Erythroblast (primary cell): ENCODE results near the gene BLACAT1.
"Not testable (repeated sequence)": the region's sequence is repeated elsewhere in the genome, so short reads cannot be mapped to it uniquely, and the experiment has no call there.

ENCODE experiments used
- GATA1 ChIP-seq: IDR thresholded peaks from 2 replicates; pipeline ENCODE4 v1.6.1; 2011; ENCODE audit warnings: low read depth, mild to moderate bottlenecking, control low read depth, low read length, moderate library complexity
- POLR2A ChIP-seq: IDR thresholded peaks from 2 replicates; pipeline ENCODE4 v1.6.1; 2011; ENCODE audit warnings: mild to moderate bottlenecking, low read length

GRCh38 chr1:205482587-205482986, 26.7 kb upstream of the BLACAT1 start:
- not testable (repeated sequence) for TF ChIP-seq POLR2A, GATA1
